Muscle layer of colon (tissue), 2 donors: ENCODE results near the gene EGR4.

Experiments
- H3K27ac ChIP-seq: one replicate; pipeline ENCODE4 v1.7.0; 2013; ENCODE audit warnings: low read depth, mild to moderate bottlenecking, low read length, moderate library complexity
- H3K27me3 ChIP-seq, 2 donors: one replicate each; pipeline ENCODE4 v1.7.0; 2013; ENCODE audit warnings: low read length in 2 of 2, mild to moderate bottlenecking in 2 of 2; ENCODE audit not compliant: insufficient read depth in 2 of 2, control insufficient read depth in 1 of 2
- H3K36me3 ChIP-seq: one replicate; pipeline ENCODE4 v1.7.0; 2013; ENCODE audit warnings: mild to moderate bottlenecking, low read length; ENCODE audit not compliant: insufficient read depth
- H3K4me1 ChIP-seq: one replicate; pipeline ENCODE4 v1.7.0; 2013; ENCODE audit warnings: mild to moderate bottlenecking, low read length; ENCODE audit not compliant: insufficient read depth
- H3K4me3 ChIP-seq, 2 donors: one replicate each; pipeline ENCODE4 v1.7.0; 2013; ENCODE audit warnings: low read length in 2 of 2, low read depth in 1 of 2, mild to moderate bottlenecking in 1 of 2, moderate library complexity in 1 of 2
- H3K9ac ChIP-seq: one replicate; pipeline ENCODE4 v1.7.0; 2013; ENCODE audit warnings: low read length
- H3K9me3 ChIP-seq: one replicate; pipeline ENCODE4 v1.7.0; 2013; ENCODE audit warnings: mild to moderate bottlenecking, low read length
- donor health status: abdominal sarcoma.
- donor health status: Adenocarcinoma of cecum.

The EGR4 gene

GRCh38 chr2:73289304-73289703 is 4.0 kb downstream of the EGR4 start:
- Histone ChIP-seq H3K4me3 (no peak overlapping the region), H3K27me3 (peaks cover 24 to 73% of the 10 kb centered on the region in 2 donors), H3K9me3 (no peaks in the 10 kb centered on the region), H3K4me1 (peaks cover 10% of the 10 kb centered on the region), H3K27ac (no peak overlapping the region), H3K36me3 (no peaks in the 10 kb centered on the region), H3K9ac (no peak overlapping the region)

- Histone ChIP-seq H3K4me3 (no peak overlapping the region), H3K4me1 (peaks cover 7% of the 10 kb centered on the region), H3K36me3 (no peaks in the 10 kb centered on the region), H3K27ac (no peak overlapping the region), H3K9me3 (no peaks in the 10 kb centered on the region), H3K27me3 (peaks cover 8 to 42% of the 10 kb centered on the region in 2 donors), H3K9ac (no peak overlapping the region)
Observed at GRCh38 chr2:73286134-73286655, 7.2 kb downstream of the EGR4 start.

GRCh38 chr2:73285159-73285739 is 8.1 kb downstream of the EGR4 start:
- peak overlapping the region; percentile 54 to 61 for H3K4me3 ChIP-seq

GRCh38 chr2:73284296-73285158 is 8.8 kb downstream of the EGR4 start, which contains the start of gene FBXO41:
TSS of gene FBXO41 (minus strand) at chr2:73284478. CDS start at chr2:73269630, 14,848 bp downstream.
- H3K27me3 ChIP-seq: peaks cover 0 to 28% of the 10 kb centered on the region in 2 donors
- no peak within 1 kb of the TSS for H3K27ac ChIP-seq
- no peaks in the 10 kb centered on the region for H3K36me3 ChIP-seq
- no peaks in the 10 kb centered on the region for H3K9me3 ChIP-seq
- H3K4me1 ChIP-seq: peaks cover 7% of the 10 kb centered on the region
- no peak within 1 kb of the TSS for H3K9ac ChIP-seq
- peak within 1 kb of the TSS; percentile 54 to 61 for H3K4me3 ChIP-seq

More at GRCh38 chr2:73285159-73285739, 8.1 kb downstream of the EGR4 start:
- H3K9me3 ChIP-seq: no peaks in the 10 kb centered on the region
- H3K4me1 ChIP-seq: peaks cover 7% of the 10 kb centered on the region
- peaks cover under 1 to 34% of the 10 kb centered on the region in 2 donors for H3K27me3 ChIP-seq
- H3K27ac ChIP-seq: no peak overlapping the region
- no peaks in the 10 kb centered on the region for H3K36me3 ChIP-seq
- H3K9ac ChIP-seq: no peak overlapping the region

GRCh38 chr2:73283545-73284295 is 9.6 kb downstream of the EGR4 start:
- peaks cover 0 to 22% of the 10 kb centered on the region in 2 donors for H3K27me3 ChIP-seq
- peak overlapping the region; percentile 54 to 61 for H3K4me3 ChIP-seq
- H3K9ac ChIP-seq: no peak overlapping the region
- H3K27ac ChIP-seq: no peak overlapping the region
- no peaks in the 10 kb centered on the region for H3K9me3 ChIP-seq
- H3K4me1 ChIP-seq: peaks cover 7% of the 10 kb centered on the region
- H3K36me3 ChIP-seq: no peaks in the 10 kb centered on the region

GRCh38 chr2:73282924-73283544 is 10.3 kb downstream of the EGR4 start:
- Histone ChIP-seq H3K9ac (no peak overlapping the region), H3K27me3 (peaks cover 0 to 22% of the 10 kb centered on the region in 2 donors), H3K4me3 (no peak overlapping the region), H3K27ac (no peak overlapping the region), H3K36me3 (no peaks in the 10 kb centered on the region), H3K9me3 (no peaks in the 10 kb centered on the region), H3K4me1 (peaks cover 7% of the 10 kb centered on the region)

GRCh38 chr2:73281244-73281643 is 12.1 kb downstream of the EGR4 start:
- Histone ChIP-seq H3K27me3 (peaks cover 0 to 15% of the 10 kb centered on the region in 2 donors), H3K9me3 (no peaks in the 10 kb centered on the region), H3K27ac (no peak overlapping the region), H3K4me1 (peaks cover 7% of the 10 kb centered on the region), H3K4me3 (no peak overlapping the region), H3K9ac (no peak overlapping the region), H3K36me3 (no peaks in the 10 kb centered on the region)

GRCh38 chr2:73279852-73280251 is 13.5 kb downstream of the EGR4 start:
- Histone ChIP-seq H3K4me3 (no peak overlapping the region), H3K9me3 (no peaks in the 10 kb centered on the region), H3K36me3 (no peaks in the 10 kb centered on the region), H3K27me3 (peaks cover 0 to 2% of the 10 kb centered on the region in 2 donors), H3K9ac (no peak overlapping the region), H3K4me1 (peaks cover 2% of the 10 kb centered on the region), H3K27ac (no peak overlapping the region)

GRCh38 chr2:73272270-73272669 is 21.1 kb downstream of the EGR4 start:
- H3K27me3 ChIP-seq: peaks cover 0 to 12% of the 10 kb centered on the region in 2 donors
- H3K27ac ChIP-seq: no peak overlapping the region
- H3K4me1 ChIP-seq: no peaks in the 10 kb centered on the region
- H3K36me3 ChIP-seq: no peaks in the 10 kb centered on the region
- H3K4me3 ChIP-seq: no peak overlapping the region
- no peaks in the 10 kb centered on the region for H3K9me3 ChIP-seq
- no peak overlapping the region for H3K9ac ChIP-seq

- H3K27ac ChIP-seq: no peak overlapping the region
- no peak overlapping the region for H3K4me3 ChIP-seq
- peaks cover 0 to 17% of the 10 kb centered on the region in 2 donors for H3K27me3 ChIP-seq
- no peaks in the 10 kb centered on the region for H3K36me3 ChIP-seq
- H3K9me3 ChIP-seq: no peaks in the 10 kb centered on the region
- no peak overlapping the region for H3K9ac ChIP-seq
- no peaks in the 10 kb centered on the region for H3K4me1 ChIP-seq
Observed at GRCh38 chr2:73269686-73270465, 23.5 kb downstream of the EGR4 start.
